ENCODE results near the gene FGR. TPM values are rescaled to one million over a fixed set of nuclear protein-coding genes. Genes with fewer than 3 reads are reported as not detected.

The FGR gene
- polyA plus RNA-seq, 1 donor: 1.4 TPM

GRCh38 chr1:27567971-27568299 is 67.0 kb downstream of the FGR start:
- no peak for DNase-seq (ENCODE audit: low read depth)

GRCh38 chr1:27567146-27567526 is 67.8 kb downstream of the FGR start:
- no peak for DNase-seq (ENCODE audit: low read depth)

- no peak for DNase-seq (ENCODE audit: low read depth)
Measured at GRCh38 chr1:27566462-27567145, 68.4 kb downstream of the FGR start.

GRCh38 chr1:27564710-27565649 is 70.0 kb downstream of the FGR start:
- DNase-seq (ENCODE audit: low read depth): no peak

- no peak for DNase-seq (ENCODE audit: low read depth)
Measured at GRCh38 chr1:27563591-27564471, 71.2 kb downstream of the FGR start.

- DNase-seq (ENCODE audit: low read depth): no peak
Measured at GRCh38 chr1:27563341-27563590, 71.7 kb downstream of the FGR start.

- no peak for DNase-seq (ENCODE audit: low read depth)
Measured at GRCh38 chr1:27562534-27563340, 72.2 kb downstream of the FGR start.

Other genes with a start within 250 kb of the FGR start
- gene GPR3, start 242.6 kb downstream of the FGR start, polyA plus RNA-seq (ENCODE audit: insufficient read length): 0.75 TPM
- gene WASF2, start 145.0 kb downstream of the FGR start, polyA plus RNA-seq (ENCODE audit: insufficient read length): 66.3 TPM
- gene AHDC1, start 31.0 kb downstream of the FGR start, polyA plus RNA-seq (ENCODE audit: insufficient read length): 93.6 TPM
- gene IFI6, start 37.0 kb upstream of the FGR start, polyA plus RNA-seq (ENCODE audit: insufficient read length): 70.6 TPM
- 20.0 TPM for gene FAM76A, start 90.8 kb upstream of the FGR start, polyA plus RNA-seq (ENCODE audit: insufficient read length)
- 30.7 TPM for gene STX12, start 138.0 kb upstream of the FGR start, polyA plus RNA-seq (ENCODE audit: insufficient read length)
- 29.0 TPM for gene PPP1R8, start 195.6 kb upstream of the FGR start, polyA plus RNA-seq (ENCODE audit: insufficient read length)
- gene THEMIS2, start 237.4 kb upstream of the FGR start, polyA plus RNA-seq (ENCODE audit: insufficient read length): 2.0 TPM